Parathyroid adenoma (tissue), 2 donors: Measurements from ENCODE around the gene SPEM1.

Source experiments
- H2AFZ ChIP-seq: fragments of 300-600 bp; sonication (generic); one replicate; pipeline ENCODE4 v1.7.0; 2017; ENCODE audit warnings: antibody characterized with exemption, mild to moderate bottlenecking
- H3K27ac ChIP-seq: fragments of 300-600 bp; sonication (generic); one replicate; pipeline ENCODE4 v1.7.0; 2017
- H3K27me3 ChIP-seq: fragments of 300-600 bp; sonication (generic); one replicate; pipeline ENCODE4 v1.7.0; 2017; ENCODE audit warnings: low read length; ENCODE audit not compliant: control insufficient read depth, insufficient read depth
- H3K36me3 ChIP-seq: fragments of 300-600 bp; sonication (generic); one replicate; pipeline ENCODE4 v1.7.0; 2017; ENCODE audit warnings: low read length; ENCODE audit not compliant: control insufficient read depth, insufficient read depth
- H3K4me1 ChIP-seq: fragments of 300-600 bp; sonication (generic); one replicate; pipeline ENCODE4 v1.7.0; 2017; ENCODE audit warnings: control low read depth
- H3K4me2 ChIP-seq: fragments of 300-600 bp; sonication (generic); one replicate; pipeline ENCODE4 v1.7.0; 2017; ENCODE audit warnings: low read length
- H3K4me3 ChIP-seq: fragments of 300-600 bp; sonication (generic); one replicate; pipeline ENCODE4 v1.7.0; 2017; ENCODE audit warnings: low read depth, low read length
- H3K79me2 ChIP-seq: fragments of 300-600 bp; sonication (generic); one replicate; pipeline ENCODE4 v1.7.0; 2017; ENCODE audit warnings: control low read depth
- H3K9ac ChIP-seq: fragments of 300-600 bp; sonication (generic); one replicate; pipeline ENCODE4 v1.7.0; 2017; ENCODE audit warnings: mild to moderate bottlenecking
- H3K9me3 ChIP-seq: fragments of 300-600 bp; sonication (generic); one replicate; pipeline ENCODE4 v1.7.0; 2017; ENCODE audit warnings: low read length; ENCODE audit not compliant: control insufficient read depth
- TF ChIP-seq, protein P1 (sequence below): fragments of 300-600 bp; sonication (generic); IDR thresholded peaks from one replicate; pipeline ENCODE4 v1.7.0; 2017; ENCODE audit warnings: antibody characterized with exemption, mild to moderate bottlenecking
- donor health status: primary hyperparathyroidism.

Gene SPEM1

DNA sequence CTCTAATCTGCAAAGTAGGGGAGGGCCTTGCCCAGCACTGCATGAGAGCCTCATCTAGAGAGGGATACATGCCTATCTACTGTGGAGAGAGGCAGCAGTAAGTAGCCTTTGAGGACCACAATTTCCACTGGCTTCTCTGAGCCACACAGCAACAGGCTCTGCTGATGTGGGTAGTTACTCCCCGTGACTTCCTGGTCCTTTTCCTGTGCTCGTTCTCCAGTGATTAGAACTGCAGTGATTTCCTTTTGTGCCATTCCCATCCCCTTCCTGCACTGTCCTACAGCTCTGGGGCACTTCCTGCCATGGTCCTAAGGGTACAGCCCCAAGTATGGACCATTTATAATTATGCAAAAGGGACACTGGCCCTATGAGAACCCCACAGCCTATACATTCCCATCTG, 28.8 kb upstream of the SPEM1 start:
- Histone ChIP-seq H3K4me3 (no peak overlapping the region), H2AFZ (no peak overlapping the region), H3K36me3 (no peaks in the 10 kb centered on the region), H3K79me2 (no peaks in the 10 kb centered on the region), H3K9me3 (no peaks in the 10 kb centered on the region), H3K4me1 (peaks cover 2% of the 10 kb centered on the region), H3K27me3 (no peaks in the 10 kb centered on the region), H3K27ac (no peak overlapping the region), H3K9ac (no peak overlapping the region), H3K4me2 (no peak overlapping the region)
- TF ChIP-seq, protein P1, sequence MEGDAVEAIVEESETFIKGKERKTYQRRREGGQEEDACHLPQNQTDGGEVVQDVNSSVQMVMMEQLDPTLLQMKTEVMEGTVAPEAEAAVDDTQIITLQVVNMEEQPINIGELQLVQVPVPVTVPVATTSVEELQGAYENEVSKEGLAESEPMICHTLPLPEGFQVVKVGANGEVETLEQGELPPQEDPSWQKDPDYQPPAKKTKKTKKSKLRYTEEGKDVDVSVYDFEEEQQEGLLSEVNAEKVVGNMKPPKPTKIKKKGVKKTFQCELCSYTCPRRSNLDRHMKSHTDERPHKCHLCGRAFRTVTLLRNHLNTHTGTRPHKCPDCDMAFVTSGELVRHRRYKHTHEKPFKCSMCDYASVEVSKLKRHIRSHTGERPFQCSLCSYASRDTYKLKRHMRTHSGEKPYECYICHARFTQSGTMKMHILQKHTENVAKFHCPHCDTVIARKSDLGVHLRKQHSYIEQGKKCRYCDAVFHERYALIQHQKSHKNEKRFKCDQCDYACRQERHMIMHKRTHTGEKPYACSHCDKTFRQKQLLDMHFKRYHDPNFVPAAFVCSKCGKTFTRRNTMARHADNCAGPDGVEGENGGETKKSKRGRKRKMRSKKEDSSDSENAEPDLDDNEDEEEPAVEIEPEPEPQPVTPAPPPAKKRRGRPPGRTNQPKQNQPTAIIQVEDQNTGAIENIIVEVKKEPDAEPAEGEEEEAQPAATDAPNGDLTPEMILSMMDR = no peak

DNA sequence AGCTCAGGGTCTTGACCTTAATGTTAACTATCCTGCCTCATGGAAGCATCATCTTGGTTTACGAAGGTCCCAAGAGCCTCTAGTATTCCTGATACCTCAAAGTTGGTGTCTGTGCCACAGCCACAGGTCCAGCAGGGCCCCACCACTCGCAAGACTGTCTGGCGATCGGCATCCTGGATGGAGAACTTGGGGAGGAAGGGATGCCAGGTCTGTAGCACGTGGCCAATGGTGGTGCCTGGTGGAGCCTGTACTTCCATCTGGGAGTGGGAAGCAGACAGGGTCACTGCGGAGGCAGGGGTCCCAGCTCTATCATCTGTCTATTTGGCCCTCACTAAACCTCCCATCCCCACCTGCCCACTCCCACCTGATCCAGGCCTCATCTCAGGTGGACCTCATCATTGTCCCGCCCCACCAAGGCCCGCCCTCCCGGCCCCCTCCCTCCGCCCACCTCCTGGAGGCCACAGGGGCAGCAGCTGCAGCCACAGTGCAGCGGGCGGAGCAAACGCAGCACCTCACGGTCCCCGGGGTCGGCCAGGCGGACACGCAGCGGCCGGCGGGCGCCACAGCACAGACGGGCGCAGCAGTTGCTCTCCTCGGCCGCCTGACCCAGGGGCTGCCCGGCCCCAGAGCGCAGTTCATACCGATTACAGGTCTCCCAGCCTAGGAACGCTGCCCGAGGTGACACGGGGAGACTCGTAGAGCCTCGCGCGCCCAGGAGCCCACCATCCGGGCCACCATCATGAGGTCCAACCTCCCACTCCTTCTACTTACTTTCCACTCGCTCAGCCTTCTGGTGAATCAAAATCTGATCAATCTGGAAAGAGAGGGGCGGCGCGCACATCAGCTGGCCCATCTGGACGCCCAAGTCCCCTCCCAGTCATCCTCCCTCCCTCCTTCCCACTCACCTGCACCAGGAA, 27.2 kb upstream of the SPEM1 start:
- no peaks in the 10 kb centered on the region for H3K27me3 ChIP-seq
- peak overlapping the region; percentile 88 for H3K27ac ChIP-seq
- H3K4me2 ChIP-seq = peak overlapping the region; percentile 94
- H3K4me1 ChIP-seq = peaks cover 2% of the 10 kb centered on the region
- peak overlapping the region; percentile 87 for H2AFZ ChIP-seq
- no peaks in the 10 kb centered on the region for H3K36me3 ChIP-seq
- peak overlapping the region; percentile 89 for H3K4me3 ChIP-seq
- H3K9ac ChIP-seq = no peak overlapping the region
- TF ChIP-seq, protein P1 = no peak
- no peaks in the 10 kb centered on the region for H3K79me2 ChIP-seq
- no peaks in the 10 kb centered on the region for H3K9me3 ChIP-seq

DNA sequence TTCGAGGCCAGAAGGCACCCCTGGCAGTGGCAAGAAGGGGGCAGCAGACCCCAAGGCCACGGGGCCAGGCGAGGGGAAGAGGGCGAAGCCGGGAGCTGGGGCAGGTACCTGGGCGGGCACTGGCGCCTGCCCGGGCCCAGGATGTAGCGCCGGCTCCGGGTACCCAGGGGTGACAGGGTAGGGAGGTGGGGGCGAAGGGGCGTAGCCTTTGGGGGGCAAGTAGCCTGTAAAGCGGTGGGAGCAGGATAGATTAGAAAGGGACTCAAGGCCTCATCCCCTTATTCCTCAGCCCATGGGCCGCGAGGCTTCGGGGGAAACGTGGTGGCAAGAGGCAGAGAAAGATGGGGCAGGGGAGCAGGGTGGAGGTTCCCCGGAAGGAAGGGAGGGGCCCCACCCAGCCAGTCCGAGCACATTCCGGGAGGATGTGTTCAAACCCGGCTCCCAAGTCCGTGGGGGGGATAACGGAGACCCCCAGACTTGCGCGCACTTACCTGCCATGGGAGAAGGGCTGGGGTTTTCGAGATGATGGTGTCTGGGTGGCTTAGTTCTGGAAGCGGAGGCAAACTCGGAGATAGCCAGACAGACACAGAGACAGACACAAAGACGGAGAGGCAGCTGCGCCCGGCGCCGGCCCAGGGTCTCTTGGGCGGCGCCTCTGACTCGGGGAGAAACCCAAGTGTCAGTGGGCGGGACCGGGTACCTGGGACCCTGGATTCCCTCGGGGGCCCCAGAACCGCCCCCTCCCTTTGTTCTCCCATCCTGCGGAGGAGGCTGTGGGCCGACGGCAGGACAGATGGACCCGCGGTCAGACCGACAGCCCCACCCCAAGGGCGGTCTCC, 26.3 kb upstream of the SPEM1 start:
- Histone ChIP-seq H3K36me3 (no peaks in the 10 kb centered on the region), H3K27me3 (no peaks in the 10 kb centered on the region), H3K4me2 (peak overlapping the region; percentile 94), H3K4me1 (peaks cover 2% of the 10 kb centered on the region), H3K27ac (peak overlapping the region; percentile 88), H3K9me3 (no peaks in the 10 kb centered on the region), H3K9ac (peak overlapping the region; percentile 31), H3K4me3 (peak overlapping the region; percentile 89), H3K79me2 (no peaks in the 10 kb centered on the region), H2AFZ (peak overlapping the region; percentile 87)
- TF ChIP-seq, protein P1 = no peak

DNA sequence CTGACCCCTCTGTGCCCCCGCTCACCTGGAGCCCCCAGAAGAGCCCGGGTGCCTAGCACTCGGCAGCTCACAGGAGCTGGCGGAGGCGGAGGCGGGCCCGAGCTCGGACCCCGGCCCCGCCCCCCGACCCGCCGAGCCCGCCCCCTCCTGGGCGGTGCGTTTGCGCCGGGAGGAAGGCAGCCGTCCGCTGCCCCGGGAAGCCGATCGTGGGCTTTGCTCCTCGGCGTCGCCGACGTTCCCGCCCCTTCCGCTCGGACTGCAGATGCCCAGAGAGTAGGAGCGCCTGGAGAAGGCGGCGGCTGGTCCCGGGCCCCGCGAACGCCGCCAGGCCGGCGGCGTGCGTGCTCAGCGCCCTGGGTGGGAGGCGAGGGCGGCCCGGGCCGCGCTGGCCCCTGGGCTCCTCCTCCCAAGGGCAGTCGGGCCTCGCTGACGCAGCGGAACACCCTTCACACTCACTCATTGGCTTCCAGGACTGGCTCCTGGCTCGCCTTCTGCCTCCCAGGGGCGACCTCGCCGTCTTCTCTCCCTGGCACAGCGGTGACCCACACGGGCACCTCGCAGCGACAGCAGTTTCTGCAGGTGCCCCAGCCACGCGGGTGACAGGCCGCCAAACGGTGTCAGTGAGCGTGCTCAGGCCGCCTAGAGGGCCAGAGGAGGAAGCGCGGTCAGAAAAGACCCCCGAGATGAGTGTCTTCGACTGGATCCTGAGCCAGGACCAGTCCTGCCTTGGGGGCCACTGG, 25.5 kb upstream of the SPEM1 start, which contains the start of gene PLSCR3:
PLSCR3 (minus strand) TSS at position 74 of the 740 bp plus-strand sequence. CDS start 415 bp downstream, outside the sequence.
- Histone ChIP-seq H3K4me2 (peak within 1 kb of the TSS; percentile 94), H3K79me2 (no peaks in the 10 kb centered on the region), H3K9ac (peak within 1 kb of the TSS; percentile 55), H3K36me3 (no peaks in the 10 kb centered on the region), H3K27ac (peak within 1 kb of the TSS; percentile 88), H3K4me1 (peaks cover 2% of the 10 kb centered on the region), H3K4me3 (peak within 1 kb of the TSS; percentile 89), H3K27me3 (no peaks in the 10 kb centered on the region), H3K9me3 (no peaks in the 10 kb centered on the region), H2AFZ (peak within 1 kb of the TSS; percentile 87)
- TF ChIP-seq, protein P1 = peak; percentile 3
